GM12878 (cell line): Measurements from ENCODE around the gene MIA2. TPM values are rescaled to one million over a fixed set of nuclear protein-coding genes. Genes with fewer than 3 reads are reported as not detected.

Source experiments
- EP300 ChIP-seq, 2 experiments: fragments of 150-350 bp in 1 of 2; IDR thresholded peaks; 2 replicates each; pipeline ENCODE4 v1.6.1; 2011 to 2012; ENCODE audit warnings: low read depth in 2 of 2, low read length in 2 of 2, borderline replicate concordance in 1 of 2, improper control_type of control experiment in 1 of 2, inconsistent platforms in 1 of 2; ENCODE audit not compliant: control insufficient read depth in 1 of 2
- IKZF1 ChIP-seq: fragments of 450-650 bp; conservative IDR thresholded peaks from 2 replicates; pipeline ENCODE4 v1.6.1; 2017; ENCODE audit warnings: antibody characterized with exemption, mild to moderate bottlenecking
- MYB ChIP-seq: fragments of 150-350 bp; IDR thresholded peaks from 2 replicates; pipeline ENCODE4 v1.6.1; 2014; ENCODE audit warnings: mild to moderate bottlenecking, low read depth, low read length, borderline replicate concordance
- NBN ChIP-seq: fragments of 450-650 bp; IDR thresholded peaks from 2 replicates; pipeline ENCODE4 v1.6.1; 2016
- NFIC ChIP-seq: IDR thresholded peaks from 2 replicates; pipeline ENCODE4 v1.6.1; 2012; ENCODE audit warnings: low read depth, mild to moderate bottlenecking, inconsistent platforms, low read length, moderate library complexity
- NFYA ChIP-seq: IDR thresholded peaks from 2 replicates; pipeline ENCODE4 v1.6.1; 2011; ENCODE audit warnings: low read depth, mild to moderate bottlenecking, low read length, improper control_type of control experiment, borderline replicate concordance
- NKRF ChIP-seq: fragments of 450-650 bp; conservative IDR thresholded peaks from 2 replicates; pipeline ENCODE4 v1.6.1; 2017; ENCODE audit warnings: mild to moderate bottlenecking, moderate library complexity
- NR2C2 ChIP-seq: IDR thresholded peaks from 2 replicates; pipeline ENCODE4 v1.6.1; 2011; ENCODE audit warnings: borderline replicate concordance, low read depth; ENCODE audit not compliant: control insufficient read depth, insufficient read length
- PAX8 ChIP-seq: fragments of 450-650 bp; IDR thresholded peaks from 2 replicates; pipeline ENCODE4 v1.6.1; 2017; ENCODE audit warnings: mild to moderate bottlenecking, moderate library complexity
- RAD51 ChIP-seq: fragments of 450-650 bp; IDR thresholded peaks from 2 replicates; pipeline ENCODE4 v1.6.1; 2016; ENCODE audit warnings: moderate library complexity, mild to moderate bottlenecking, inconsistent platforms
- SMC3 ChIP-seq: IDR thresholded peaks from 2 replicates; pipeline ENCODE4 v1.6.1; 2011; ENCODE audit warnings: low read length, improper control_type of control experiment, borderline replicate concordance
- TCF3 ChIP-seq: IDR thresholded peaks from 2 replicates; pipeline ENCODE4 v1.6.1; 2012; ENCODE audit warnings: low read depth, mild to moderate bottlenecking, low read length, borderline replicate concordance; ENCODE audit not compliant: insufficient read depth
- TCF7 ChIP-seq: IDR thresholded peaks from 2 replicates; pipeline ENCODE4 v1.6.1; 2014; ENCODE audit warnings: antibody characterized with exemption, borderline replicate concordance
- ZNF24 ChIP-seq: fragments of 450-650 bp; IDR thresholded peaks from 2 replicates; pipeline ENCODE4 v1.6.1; 2017; ENCODE audit warnings: antibody characterized with exemption, mild to moderate bottlenecking
- ZSCAN29 ChIP-seq: fragments of 450-650 bp; IDR thresholded peaks from 2 replicates; pipeline ENCODE4 v1.6.1; 2017; ENCODE audit warnings: mild to moderate bottlenecking, moderate library complexity
- polyA plus RNA-seq, 11 experiments: library from polyadenylated mRNA; depleted of rRNA in 4 of 11; unstranded in 6 of 11; stranded (reverse) in 5 of 11; fragments of >200 nt; fragmentation: Nextera tagmentation in 4 of 11; fragmentation: Illumina TruSeq in 1 of 11; extraction: Ambion mirVana in 4 of 11; extraction: Trizol in 1 of 11; gene quantifications; 1 replicate in 1 of 11; 2 replicates in 10 of 11; pipeline versions ENCODE4 v1.2.1 to v1.2.3, GENCODE V29; 2011 to 2016; ENCODE audit warnings: inconsistent platforms in 2 of 11, missing spikeins in 2 of 11, low read depth in 1 of 11
- total RNA-seq, 4 experiments: library from RNA; depleted of rRNA in 3 of 4; stranded (reverse); fragments of >200 nt in 3 of 4; fragmentation: Illumina TruSeq in 1 of 4; extraction: Trizol in 1 of 4; gene quantifications; 2 replicates each; pipeline versions ENCODE4 v1.2.1 to v1.2.3, GENCODE V29; 2013 to 2021
- TF ChIP-seq, protein P1 (sequence below): fragments of 150-350 bp; IDR thresholded peaks from 2 replicates; pipeline ENCODE4 v1.6.1; 2016; ENCODE audit warnings: low read depth, low read length
- TF ChIP-seq, protein P2 (sequence below): fragments of 450-650 bp; IDR thresholded peaks from 2 replicates; pipeline ENCODE4 v1.6.1; 2014; ENCODE audit warnings: mild to moderate bottlenecking
- TF ChIP-seq, protein P3 (sequence below): fragments of 450-650 bp; IDR thresholded peaks from 2 replicates; pipeline ENCODE4 v1.6.1; 2016; ENCODE audit warnings: mild to moderate bottlenecking, moderate library complexity, borderline replicate concordance
- TF ChIP-seq, protein P4 (sequence below): fragments of 450-650 bp; IDR thresholded peaks from 2 replicates; pipeline ENCODE4 v1.6.1; 2017; ENCODE audit warnings: borderline replicate concordance

Gene MIA2
- total and polyA plus RNA-seq, 10 of the 15 experiments (the other 5 are each of a cell fraction or from before 2014, with no cell fraction given) = 6.3 to 36.8 (median 17.1) TPM

GRCh38 chr14:39266525-39266870, 32.8 kb downstream of the MIA2 start (continued):
- TF ChIP-seq, protein P1, sequence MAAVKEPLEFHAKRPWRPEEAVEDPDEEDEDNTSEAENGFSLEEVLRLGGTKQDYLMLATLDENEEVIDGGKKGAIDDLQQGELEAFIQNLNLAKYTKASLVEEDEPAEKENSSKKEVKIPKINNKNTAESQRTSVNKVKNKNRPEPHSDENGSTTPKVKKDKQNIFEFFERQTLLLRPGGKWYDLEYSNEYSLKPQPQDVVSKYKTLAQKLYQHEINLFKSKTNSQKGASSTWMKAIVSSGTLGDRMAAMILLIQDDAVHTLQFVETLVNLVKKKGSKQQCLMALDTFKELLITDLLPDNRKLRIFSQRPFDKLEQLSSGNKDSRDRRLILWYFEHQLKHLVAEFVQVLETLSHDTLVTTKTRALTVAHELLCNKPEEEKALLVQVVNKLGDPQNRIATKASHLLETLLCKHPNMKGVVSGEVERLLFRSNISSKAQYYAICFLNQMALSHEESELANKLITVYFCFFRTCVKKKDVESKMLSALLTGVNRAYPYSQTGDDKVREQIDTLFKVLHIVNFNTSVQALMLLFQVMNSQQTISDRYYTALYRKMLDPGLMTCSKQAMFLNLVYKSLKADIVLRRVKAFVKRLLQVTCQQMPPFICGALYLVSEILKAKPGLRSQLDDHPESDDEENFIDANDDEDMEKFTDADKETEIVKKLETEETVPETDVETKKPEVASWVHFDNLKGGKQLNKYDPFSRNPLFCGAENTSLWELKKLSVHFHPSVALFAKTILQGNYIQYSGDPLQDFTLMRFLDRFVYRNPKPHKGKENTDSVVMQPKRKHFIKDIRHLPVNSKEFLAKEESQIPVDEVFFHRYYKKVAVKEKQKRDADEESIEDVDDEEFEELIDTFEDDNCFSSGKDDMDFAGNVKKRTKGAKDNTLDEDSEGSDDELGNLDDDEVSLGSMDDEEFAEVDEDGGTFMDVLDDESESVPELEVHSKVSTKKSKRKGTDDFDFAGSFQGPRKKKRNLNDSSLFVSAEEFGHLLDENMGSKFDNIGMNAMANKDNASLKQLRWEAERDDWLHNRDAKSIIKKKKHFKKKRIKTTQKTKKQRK = no peak
- TF ChIP-seq NFYA (no peak), NFIC (no peak), PAX8 (no peak), ZSCAN29 (no peak), NBN (no peak), ZNF24 (0 out of 2 replicates have a peak, but pooled peaks have one; percentile 25), TCF7 (no peak), IKZF1 (peak; percentile 80), EP300 (IDR thresholded peaks at IDR 0.05; ENCODE audit: borderline replicate concordance in 1 of 2, control insufficient read depth in 1 of 2, low read depth in 2 of 2, low read length in 2 of 2) (peak; percentile 6 to 51; a peak in 2 of 4 replicates), RAD51 (no peak), NKRF (0 out of 2 replicates have a peak, but pooled peaks have one; percentile 63), TCF3 (no peak), SMC3 (no peak; the same call in 1 of the 2 replicates), NR2C2 (no peak), MYB (0 out of 2 replicates have a peak, but pooled peaks have one; percentile 8)
- TF ChIP-seq, protein P2, sequence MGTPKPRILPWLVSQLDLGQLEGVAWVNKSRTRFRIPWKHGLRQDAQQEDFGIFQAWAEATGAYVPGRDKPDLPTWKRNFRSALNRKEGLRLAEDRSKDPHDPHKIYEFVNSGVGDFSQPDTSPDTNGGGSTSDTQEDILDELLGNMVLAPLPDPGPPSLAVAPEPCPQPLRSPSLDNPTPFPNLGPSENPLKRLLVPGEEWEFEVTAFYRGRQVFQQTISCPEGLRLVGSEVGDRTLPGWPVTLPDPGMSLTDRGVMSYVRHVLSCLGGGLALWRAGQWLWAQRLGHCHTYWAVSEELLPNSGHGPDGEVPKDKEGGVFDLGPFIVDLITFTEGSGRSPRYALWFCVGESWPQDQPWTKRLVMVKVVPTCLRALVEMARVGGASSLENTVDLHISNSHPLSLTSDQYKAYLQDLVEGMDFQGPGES = no peak
- TF ChIP-seq, protein P3, sequence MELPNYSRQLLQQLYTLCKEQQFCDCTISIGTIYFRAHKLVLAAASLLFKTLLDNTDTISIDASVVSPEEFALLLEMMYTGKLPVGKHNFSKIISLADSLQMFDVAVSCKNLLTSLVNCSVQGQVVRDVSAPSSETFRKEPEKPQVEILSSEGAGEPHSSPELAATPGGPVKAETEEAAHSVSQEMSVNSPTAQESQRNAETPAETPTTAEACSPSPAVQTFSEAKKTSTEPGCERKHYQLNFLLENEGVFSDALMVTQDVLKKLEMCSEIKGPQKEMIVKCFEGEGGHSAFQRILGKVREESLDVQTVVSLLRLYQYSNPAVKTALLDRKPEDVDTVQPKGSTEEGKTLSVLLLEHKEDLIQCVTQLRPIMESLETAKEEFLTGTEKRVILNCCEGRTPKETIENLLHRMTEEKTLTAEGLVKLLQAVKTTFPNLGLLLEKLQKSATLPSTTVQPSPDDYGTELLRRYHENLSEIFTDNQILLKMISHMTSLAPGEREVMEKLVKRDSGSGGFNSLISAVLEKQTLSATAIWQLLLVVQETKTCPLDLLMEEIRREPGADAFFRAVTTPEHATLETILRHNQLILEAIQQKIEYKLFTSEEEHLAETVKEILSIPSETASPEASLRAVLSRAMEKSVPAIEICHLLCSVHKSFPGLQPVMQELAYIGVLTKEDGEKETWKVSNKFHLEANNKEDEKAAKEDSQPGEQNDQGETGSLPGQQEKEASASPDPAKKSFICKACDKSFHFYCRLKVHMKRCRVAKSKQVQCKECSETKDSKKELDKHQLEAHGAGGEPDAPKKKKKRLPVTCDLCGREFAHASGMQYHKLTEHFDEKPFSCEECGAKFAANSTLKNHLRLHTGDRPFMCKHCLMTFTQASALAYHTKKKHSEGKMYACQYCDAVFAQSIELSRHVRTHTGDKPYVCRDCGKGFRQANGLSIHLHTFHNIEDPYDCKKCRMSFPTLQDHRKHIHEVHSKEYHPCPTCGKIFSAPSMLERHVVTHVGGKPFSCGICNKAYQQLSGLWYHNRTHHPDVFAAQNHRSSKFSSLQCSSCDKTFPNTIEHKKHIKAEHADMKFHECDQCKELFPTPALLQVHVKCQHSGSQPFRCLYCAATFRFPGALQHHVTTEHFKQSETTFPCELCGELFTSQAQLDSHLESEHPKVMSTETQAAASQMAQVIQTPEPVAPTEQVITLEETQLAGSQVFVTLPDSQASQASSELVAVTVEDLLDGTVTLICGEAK = no peak
- TF ChIP-seq, protein P4, sequence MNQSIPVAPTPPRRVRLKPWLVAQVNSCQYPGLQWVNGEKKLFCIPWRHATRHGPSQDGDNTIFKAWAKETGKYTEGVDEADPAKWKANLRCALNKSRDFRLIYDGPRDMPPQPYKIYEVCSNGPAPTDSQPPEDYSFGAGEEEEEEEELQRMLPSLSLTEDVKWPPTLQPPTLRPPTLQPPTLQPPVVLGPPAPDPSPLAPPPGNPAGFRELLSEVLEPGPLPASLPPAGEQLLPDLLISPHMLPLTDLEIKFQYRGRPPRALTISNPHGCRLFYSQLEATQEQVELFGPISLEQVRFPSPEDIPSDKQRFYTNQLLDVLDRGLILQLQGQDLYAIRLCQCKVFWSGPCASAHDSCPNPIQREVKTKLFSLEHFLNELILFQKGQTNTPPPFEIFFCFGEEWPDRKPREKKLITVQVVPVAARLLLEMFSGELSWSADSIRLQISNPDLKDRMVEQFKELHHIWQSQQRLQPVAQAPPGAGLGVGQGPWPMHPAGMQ = no peak
